Measurements from ENCODE around the gene TBXAS1.

- TF ChIP-seq, protein P1, sequence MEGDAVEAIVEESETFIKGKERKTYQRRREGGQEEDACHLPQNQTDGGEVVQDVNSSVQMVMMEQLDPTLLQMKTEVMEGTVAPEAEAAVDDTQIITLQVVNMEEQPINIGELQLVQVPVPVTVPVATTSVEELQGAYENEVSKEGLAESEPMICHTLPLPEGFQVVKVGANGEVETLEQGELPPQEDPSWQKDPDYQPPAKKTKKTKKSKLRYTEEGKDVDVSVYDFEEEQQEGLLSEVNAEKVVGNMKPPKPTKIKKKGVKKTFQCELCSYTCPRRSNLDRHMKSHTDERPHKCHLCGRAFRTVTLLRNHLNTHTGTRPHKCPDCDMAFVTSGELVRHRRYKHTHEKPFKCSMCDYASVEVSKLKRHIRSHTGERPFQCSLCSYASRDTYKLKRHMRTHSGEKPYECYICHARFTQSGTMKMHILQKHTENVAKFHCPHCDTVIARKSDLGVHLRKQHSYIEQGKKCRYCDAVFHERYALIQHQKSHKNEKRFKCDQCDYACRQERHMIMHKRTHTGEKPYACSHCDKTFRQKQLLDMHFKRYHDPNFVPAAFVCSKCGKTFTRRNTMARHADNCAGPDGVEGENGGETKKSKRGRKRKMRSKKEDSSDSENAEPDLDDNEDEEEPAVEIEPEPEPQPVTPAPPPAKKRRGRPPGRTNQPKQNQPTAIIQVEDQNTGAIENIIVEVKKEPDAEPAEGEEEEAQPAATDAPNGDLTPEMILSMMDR (conservative IDR thresholded peaks at IDR 0.05; ENCODE audit: low read length): no peak
- no peak for TF ChIP-seq EZH2phosphoT487 (IDR thresholded peaks at IDR 0.05; ENCODE audit: borderline replicate concordance, low read depth, low read length)
Measured at GRCh38 chr7:139808427-139808826, 20.6 kb upstream of the TBXAS1 start.
